NCI-H2081 (cell line): ENCODE measurements around the gene MAGEB10.
"Not testable (repeated sequence)": the region's sequence is repeated elsewhere in the genome, so short reads cannot be mapped to it uniquely, and the experiment has no call there.

ENCODE experiments used
- DNase-seq, 2 experiments: peaks; one replicate each; lab custom pipeline; 2025; lab: John Stamatoyannopoulos, UW

The MAGEB10 gene

GRCh38 chrX:27807690-27808089 lies at the start of gene MAGEB10:
MAGEB10 (plus strand) TSS chrX:27807990; CDS start chrX:27821307, 13,317 bp downstream.
- no peak for DNase-seq

DNA sequence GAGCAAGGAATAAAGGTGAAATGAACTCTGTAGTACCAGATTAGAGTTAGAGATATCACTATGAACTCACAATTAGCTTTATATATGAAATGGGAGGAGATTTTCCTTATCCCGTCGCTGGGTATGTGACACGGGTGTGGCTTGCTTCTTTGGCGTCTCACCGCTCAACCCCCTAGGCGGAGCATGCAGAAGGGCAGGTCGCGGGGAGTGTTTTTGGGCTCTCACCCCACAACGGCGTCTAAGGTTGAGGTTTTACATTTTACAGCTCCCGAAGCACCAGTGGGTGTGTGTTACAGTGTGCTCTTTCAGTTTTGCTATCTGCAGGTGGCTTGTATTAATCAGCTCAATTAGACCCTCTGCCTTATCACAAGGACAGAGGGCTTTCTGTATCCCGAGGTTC lies 42.1 kb upstream of the MAGEB10 start:
- DNase-seq = no peak

DNA sequence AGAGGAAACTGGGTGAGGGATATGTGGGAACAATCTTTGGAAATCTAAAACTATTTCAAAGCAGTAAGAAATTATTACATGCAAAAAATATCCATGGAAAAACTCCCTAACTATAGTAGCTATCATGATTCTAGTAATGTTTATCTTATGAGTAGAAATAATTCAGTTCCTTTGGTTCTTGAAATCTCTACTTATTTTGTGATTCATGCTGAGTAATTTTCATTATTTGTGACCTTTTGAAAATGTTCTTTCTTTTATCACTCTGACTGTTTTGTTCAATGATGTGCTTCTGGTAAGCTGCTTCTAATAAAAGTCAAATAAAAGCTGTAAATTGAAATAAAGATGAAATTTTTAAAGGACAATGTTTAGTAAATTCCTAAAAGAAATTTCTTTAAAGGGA lies 40.4 kb upstream of the MAGEB10 start:
- DNase-seq = no peak

GRCh38 chrX:27775984-27776383 lies 31.8 kb upstream of the MAGEB10 start:
- DNase-seq = no peak

- no peak for DNase-seq
These were observed 11.0 kb upstream of the MAGEB10 start for GRCh38 chrX:27796640-27797257.

GRCh38 chrX:27797575-27797974 lies 10.2 kb upstream of the MAGEB10 start:
- no peak for DNase-seq

GRCh38 chrX:27808226-27808625 lies 436 bp downstream of the MAGEB10 start:
- no peak for DNase-seq

DNA sequence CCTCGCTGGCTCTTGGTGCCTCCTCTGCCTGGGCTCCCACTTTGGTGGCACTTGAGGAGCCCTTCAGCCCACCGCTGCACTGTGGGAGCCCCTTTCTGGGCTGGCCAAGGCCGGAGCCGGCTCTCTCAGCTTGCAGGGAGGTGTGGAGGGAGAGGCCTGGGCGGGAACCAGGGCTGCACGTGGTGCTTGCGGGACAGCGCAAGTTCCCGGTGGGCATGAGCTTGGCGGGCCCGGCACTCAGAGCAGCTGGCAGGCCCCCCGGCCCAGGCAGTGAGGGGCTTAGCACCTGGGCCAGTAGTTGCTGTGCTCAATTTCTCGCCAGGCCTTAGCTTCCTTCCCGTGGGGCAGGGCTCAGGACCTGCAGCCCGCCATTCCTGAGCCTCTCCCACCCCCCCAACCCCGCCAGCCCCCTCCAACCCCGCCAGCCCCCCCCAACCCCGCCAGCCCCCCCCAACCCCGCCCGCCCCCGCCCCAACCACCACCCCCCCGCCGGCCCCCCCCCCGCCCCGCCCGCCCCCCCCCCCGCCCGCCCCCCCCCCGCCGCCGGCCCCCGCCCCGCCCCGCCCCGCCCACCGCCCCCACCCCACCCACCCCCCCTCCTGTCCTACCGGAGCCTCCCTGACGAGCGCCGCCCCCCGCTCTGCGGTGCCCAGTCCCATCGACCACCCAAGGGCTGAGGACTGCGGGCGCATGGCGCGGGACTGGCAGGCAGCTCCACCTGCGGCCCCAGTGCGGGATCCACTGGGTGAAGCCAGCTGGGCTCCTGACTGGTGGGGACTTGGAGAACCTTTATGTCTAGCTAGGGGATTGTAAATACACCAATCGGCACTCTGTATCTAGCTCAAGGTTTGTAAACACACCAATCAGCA lies 1.4 kb downstream of the MAGEB10 start:
- not testable (repeated sequence) for DNase-seq

DNA sequence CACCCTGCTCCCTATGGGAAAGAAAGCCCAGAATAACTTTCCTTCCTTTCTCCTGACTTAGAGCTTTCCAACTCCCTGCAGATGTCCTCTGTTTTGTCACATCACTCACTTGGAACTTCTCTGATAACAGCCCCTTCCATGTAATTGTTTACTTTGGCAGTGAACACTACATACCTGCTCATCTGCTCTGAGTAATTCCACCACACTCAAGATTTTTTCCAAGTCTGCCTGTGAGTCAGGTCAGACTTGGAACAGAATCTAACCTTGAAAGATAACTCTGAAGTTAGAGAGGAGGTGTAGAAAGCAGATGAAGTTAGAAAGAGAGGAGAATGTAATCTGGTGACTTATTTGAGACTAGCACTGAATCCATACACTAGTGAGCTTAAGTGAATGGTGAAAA lies 7.4 kb downstream of the MAGEB10 start:
- DNase-seq = no peak

DNA sequence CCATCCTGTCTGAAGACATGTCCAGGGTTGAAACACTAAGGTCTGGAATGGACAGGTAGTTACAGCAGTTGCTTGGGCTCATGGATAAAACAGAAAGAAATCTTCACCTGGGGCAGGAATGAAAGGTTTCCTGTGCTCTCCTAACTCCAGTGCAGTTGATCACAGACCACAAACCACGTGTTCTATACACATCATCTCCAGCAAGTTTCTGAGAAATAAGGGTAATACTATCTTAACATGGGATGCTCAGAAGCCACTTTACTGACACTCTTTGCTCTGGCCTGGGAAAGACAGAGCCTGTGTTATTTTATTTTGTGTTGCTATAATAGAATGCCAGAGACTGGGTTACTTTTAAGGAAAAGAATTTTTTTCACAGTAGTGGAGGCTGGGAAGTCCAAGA lies 16.0 kb downstream of the MAGEB10 start:
- no peak for DNase-seq

GRCh38 chrX:27838185-27838584 lies 30.4 kb downstream of the MAGEB10 start:
- no peak for DNase-seq

- no peak for DNase-seq
These were observed 33.1 kb downstream of the MAGEB10 start for GRCh38 chrX:27840881-27841280.

GRCh38 chrX:27842859-27843258 lies 35.1 kb downstream of the MAGEB10 start:
- no peak for DNase-seq

GRCh38 chrX:27860337-27860736 lies 52.5 kb downstream of the MAGEB10 start:
- DNase-seq = no peak

DNA sequence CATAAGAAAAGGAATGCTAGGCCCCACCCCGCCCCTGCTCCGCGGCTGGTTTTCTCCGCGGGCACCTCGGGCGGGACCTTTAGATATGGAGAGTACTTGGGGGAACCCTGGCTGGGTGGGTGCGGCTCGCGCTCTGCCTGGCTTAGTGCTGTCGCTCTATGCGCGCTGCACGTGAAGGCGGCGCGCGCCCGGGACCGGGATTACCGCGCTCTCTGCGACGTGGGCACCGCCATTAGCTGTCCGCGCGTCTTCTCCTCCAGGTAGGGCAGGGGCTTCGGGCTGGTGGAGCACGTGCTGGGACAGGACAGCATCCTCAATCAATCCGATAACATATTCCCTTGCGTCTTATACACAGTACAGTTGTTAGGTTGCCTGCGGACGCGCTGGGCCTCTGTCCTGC lies 56.0 kb downstream of the MAGEB10 start:
- DNase-seq = no peak
